ENCODE data around the gene UBE2G2.
A peak's percentile ranks its signal among the peaks of the same experiment; 100 is the strongest.

The UBE2G2 gene

DNA sequence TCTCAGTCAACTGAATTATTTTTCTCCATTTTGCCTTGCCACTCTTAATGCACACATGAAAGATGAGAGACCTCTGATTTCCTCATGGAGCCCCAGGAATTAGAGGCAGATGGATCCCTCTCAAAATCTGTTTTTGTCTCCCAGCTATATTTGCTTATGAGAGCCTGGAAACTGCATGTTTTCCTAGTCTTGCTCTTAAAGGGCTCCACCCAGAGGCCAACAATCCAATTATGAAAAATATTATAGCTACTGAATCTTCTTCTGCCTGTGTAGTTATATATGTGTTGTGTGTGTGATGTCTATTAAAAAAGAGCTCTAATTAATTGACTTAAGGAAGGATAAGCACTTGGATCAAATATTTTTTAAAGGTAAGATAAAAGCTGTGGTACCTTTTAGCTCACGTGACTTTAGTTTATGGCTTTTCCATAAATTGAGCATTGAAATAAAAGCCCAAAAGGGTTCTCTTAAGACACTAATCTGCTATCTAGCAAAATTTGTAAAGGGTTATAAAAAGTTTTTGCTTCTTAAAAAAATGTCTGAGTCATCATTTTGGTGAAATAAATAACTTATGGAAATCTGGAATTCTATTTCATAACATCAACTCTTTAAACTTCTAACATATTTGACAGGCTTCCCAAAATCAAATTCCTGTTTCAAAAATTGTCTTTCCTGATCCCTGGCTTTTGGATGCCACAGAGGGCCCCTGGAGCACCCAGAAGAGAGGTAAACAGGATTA, 59.0 kb downstream of the UBE2G2 start:
- DNase-seq, result peak; percentile 63

DNA sequence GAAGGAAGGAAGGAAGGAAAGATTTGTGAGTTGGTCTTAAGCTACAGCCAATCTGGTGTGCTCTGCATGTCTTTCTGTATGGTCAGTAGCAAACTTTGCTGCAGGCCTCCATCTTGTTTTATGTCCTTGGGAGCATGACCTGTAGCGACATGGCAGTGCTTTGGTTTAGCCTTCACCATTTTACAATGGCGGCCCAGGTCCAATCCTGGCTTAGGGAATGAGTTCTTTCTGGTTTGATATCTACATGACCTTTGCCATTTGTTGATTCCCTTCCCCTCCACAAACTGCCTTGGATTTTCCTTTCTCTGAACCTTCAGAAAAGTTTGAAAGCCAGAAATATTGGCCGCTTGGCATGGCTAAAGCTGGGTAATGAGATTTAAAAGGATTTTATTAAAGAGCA, 59.7 kb downstream of the UBE2G2 start:
- DNase-seq, result no peak

DNA sequence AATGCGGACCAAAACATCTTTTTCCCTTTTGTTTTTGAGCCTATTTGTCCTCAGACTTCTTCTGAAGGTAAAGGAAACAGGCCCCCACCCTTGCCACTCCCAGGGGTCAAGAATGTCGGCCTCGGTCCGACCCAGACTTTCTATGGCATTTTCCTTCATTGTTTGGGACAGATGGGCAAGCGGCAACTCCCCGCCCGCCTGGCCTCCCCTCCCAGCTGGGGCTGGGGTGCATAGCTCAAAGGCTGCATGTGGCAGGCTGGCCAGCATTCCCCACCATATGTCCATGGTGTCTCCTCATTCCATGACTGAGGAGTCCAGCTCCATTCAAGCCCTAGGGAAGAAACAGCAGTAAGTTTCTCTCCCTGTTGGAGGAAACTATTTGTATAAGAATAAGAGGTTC, 60.9 kb downstream of the UBE2G2 start:
- no peak for DNase-seq

DNA sequence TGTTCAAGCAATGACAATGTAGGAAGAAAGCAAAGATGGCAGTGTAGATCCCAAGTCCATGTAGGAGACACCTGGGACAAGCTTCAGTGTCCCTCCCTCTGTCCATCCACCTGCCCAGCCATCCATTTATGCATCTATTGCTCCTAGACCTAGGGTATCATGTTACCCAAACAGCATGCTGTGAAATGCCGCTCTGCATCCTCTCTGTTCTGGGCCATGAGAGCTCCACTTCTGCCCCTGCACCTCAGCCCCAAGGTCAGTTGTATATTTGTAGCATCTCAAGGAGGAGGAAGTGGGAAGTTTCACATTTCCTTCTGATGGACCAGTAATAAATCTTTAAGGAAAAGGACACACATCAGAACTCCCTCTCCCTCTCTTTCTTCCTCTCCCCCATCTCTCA, 62.3 kb downstream of the UBE2G2 start:
- DNase-seq, result no peak

DNA sequence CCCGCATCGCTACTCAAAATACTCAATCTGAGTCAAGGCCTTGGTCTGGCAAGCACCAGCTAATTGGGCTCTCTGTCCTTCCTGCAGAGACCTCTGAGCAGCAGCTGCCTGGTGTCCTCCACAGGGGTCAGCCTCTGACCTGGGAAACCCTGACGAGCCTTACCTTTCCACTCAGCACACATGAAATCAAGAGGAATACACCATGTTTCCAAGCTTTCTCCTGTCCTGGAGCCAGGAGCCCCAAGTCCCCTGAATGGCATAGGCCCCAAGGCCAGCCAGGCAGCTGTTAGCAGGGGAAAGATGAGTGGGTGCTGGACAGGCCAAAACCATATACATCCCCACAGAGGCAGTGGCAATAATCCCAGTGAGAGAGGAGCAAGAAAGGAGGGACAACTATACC, 63.0 kb downstream of the UBE2G2 start:
- DNase-seq, result no peak

DNA sequence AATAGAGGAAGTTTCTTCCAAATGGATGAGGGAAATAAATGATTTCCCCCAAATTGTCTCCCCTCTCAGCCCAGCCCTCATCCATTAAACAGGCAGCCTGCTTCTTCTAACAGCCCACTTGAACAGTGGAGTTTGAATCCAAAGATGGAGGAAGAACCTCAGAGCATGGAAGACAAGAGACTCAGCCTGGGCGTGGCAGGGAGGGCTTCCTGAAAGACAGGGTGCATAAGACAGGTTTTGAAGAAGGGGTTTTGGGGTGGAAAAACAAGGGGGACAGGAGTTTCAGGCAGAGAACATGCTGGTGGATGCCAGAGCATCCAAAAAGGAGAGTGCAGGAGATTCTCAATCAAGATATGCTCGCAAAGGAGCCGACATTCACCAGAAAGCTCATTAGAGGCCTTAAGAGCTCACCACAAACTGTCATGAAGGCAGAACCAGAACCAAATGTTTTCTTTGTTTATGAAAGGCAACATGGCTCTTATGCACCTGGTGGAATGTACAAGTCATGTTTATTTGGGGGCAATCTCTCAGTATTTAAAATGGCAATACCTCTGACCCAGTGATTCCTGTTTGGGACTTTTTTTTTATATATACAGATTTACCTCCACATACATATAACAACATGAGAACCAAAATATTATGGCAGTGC, 63.8 kb downstream of the UBE2G2 start:
- no peak for DNase-seq

DNA sequence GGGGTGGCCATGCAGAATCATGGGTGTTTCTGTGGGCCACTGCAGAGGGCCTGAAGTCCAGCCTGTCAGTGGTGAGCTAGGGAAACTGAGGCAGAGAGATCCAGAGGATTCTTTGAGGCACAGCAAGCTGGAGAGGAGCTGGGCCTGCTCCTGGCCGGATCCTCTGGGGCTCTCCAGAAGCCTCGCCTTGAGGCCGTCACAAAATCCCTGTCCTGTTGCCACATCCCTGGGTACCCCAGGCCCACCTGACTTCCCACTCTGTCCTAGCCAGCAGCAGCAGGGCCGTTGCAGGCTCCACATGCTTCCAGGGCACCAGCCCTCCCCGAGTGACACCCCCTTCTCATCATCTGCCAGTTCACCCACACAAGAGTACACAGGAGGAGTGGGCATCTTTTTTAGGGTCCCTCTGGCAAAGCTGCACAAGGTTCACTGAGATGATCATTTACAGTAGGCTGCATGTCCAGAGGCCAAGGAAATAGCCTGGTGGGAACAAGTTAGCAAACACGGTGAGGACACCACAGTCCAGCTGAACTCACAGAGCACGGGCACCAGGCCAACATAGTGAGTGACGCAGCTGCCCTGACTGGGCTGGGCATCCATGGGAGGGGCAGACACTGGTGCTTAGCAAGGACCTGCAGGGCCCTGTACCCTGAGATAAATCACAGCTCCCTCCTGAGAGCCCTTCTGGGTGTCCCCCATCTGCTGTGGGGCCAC, 65.2 kb downstream of the UBE2G2 start:
- DNase-seq, result no peak

DNA sequence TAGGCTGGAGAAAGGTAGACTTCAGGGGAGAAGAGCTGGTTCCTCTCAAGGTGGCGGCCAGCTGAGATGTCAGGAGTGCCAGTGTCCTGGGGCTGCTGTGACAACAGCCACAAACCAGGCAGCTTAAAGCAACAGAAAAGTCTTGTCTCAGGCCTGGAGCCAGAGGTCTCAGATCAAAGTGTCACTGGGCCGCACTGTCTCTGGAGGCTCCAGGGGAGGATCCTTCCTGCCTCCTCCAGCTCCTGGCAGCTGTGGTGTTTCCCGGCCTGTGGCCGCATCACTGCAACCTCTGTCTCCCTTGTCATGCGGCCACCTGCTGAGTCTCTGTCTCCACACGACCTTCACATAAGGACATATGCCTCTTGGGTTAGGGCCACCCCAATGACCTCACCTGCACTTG, 65.8 kb downstream of the UBE2G2 start:
- no peak for DNase-seq

DNA sequence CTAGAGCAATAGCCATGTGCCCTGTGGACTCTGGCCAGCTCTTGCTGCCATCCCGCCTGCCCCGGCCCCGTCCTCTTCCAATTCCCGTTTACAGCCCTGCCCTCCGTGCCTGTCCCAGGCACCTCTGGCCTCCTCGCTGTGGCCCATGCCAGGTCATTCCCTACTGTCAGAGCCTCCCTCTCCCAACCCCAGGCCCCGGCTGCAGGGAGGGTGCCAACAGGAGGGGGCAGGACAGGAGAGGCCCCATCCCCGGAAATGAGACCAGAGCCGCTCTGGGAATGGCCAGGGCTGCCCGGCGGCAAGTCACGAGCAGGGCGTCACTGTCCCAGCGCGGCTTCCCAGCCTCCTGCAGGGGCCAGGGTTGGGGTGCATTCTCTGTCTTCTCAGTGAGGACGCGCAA, 66.8 kb downstream of the UBE2G2 start:
- DNase-seq, result no peak

DNA sequence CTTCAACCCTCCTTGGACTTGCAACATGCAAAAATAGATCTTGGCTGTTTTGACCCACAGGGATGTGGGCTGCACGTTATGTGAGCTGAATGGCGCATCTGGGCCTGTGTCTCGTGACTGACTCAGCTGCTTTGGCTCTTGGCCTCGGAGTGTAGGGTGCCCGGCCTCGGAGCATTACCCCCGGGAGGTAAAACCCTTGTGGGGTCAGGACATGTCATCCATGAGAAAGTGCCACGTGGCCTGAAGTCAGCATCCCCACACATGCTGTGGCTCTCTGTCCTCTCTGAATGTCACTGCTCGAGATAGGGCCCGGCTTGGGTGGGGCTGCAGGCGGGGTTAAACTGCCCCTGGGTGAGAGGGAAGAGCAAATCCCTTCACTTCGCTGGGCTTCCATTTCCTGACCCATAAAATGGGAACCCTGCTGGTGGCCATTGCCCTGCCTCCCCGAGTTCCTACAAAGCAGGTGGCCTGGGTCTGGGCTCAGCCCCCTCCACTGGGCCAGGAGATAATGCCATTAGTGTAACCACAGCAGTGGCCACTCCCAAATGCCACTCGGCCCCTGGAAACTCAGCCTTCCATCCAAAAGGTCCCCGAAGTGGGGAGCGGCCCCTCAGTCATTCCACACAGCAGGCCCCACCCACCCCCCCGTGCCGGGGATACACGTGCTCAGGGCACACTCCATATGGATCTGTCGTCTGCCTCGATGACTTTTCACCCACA, 67.4 kb downstream of the UBE2G2 start:
- no peak for DNase-seq

DNA sequence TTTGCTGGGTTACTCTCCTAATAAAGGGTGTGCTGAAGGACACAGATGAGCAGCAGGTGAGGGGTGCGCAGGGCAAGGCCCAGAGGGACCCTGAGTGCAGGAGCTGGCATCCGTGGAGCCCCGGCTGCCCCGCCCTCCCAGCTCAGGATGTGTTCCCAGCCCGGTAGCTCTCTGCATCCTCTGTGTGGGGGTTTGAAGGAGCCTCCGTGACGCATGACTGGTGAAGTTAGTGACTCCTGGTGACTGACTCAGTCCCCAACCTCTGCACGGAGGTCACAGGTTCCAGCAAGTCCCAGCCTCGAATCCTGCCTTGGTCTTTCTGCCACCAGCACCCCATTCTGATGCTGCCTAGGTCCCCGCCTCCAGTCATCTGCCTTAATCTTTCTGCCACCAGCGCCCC, 68.7 kb downstream of the UBE2G2 start:
- DNase-seq, result no peak

DNA sequence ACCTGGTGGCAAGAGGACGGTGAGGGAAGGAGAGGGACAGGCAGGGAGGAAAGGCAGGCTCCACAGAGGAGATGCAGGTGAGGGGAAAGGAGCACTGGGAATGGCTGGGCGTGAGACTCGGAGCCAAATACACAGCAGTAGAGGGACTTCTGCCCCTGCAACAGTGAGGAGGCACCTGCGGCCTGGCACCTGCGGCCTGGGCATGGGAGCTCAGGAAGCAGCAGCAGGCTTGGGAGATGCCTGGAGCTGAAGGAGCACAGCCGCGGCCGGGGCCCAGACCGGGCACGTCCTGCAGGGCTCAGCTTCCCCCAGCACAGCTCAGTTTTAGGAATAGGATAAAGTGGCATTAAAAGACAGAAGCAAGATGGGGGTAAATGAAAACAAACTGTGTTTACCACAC, 69.4 kb downstream of the UBE2G2 start:
- no peak for DNase-seq

DNA sequence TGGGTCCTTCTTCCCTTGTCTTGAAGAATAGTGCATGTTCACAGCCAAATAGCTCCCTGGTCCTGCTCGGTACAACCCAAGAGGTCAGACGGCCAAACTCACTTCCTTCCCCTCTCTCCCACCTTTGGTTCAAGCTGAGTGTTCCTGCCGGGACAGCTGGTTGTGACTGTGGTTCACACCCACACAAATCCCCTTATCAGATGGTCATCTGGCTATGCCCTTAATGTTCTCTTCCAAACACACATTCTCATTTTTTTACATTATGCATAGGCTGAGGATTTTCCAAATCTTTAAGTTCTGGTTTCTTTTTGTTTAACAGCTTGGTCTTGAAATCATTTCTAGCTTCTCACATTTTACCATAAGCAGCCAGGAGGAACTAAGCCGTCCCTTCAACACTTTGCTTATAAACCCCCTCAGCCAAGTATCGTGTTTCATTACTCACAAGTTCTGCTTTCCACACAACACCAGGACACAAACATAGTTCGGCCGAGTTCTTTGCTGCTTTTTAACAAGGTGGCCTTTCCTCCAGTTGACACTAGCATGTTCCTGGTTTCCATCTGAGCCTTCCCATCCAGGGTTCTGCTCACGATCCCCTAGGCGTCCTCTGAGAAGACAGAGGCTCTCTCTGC, 70.6 kb downstream of the UBE2G2 start:
- DNase-seq, result no peak

DNA sequence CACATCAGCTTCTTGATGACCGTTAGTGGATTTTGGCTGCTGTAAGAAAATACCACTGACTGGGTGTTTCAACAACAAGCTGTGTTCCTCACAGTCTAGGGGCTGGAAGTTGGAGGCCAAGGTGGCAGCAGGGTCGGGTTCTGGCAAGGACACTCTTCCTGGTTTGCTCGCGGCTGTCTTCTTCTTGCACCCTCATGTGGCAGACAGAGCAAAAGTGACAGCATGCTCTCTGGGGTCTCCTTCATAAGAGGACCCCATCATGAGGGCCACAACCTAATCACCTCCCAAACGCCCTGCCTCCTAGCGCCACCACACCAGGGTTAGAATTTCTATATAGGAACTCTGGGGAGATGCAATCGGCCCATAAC, 71.6 kb downstream of the UBE2G2 start:
- DNase-seq, result no peak

DNA sequence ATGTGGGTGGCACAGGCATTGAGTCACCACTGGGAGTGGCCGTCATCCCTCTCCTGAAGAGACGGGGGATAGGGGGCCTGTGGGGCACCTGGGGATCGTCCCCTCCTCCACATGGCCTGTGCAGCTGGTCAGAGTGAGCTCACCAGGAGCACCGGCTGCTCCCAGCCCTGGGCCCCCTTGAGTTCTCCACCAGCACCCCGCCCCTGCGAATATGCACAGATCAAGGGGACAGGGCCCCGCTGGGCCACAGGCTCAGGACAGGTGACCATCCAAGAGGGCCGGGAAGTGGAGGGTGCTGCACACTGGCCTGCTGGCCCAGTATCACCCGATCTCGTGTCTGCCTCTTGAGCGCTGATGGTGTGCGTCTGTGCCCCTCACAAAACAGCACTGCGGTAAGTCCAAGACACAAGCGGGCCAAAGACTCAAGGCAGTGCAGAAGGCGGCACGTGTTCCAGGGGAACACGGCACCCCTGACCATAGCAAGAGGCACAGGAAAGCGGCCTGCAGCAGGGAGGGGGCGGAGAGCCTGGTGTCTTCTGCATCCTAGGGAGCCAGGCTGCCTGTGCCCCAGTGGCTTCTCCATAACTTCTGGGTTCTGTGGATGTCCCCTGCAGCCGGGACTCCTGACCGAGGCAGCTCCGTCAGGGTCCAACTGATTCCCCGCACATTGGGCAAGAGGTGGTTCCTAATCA, 72.1 kb downstream of the UBE2G2 start:
- no peak for DNase-seq

DNA sequence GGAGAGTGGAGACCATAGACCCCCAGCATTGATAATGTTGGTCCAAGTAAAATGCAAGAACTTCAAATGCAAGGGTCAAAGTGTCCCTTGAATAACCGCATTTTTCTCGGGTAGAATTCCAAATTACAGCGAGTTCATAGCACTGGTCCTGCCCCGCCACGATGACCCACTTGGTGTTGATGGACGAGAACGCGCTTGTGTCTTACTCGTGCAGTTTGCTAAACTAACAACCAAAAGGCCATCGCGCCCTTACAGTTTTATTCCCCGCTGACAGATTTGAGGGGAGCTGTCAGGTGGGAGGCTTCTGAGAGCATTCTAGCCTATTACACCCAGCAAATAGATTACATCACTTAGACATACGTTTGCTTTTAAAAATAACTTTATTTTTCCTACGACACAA, 72.9 kb downstream of the UBE2G2 start:
- no peak for DNase-seq

DNA sequence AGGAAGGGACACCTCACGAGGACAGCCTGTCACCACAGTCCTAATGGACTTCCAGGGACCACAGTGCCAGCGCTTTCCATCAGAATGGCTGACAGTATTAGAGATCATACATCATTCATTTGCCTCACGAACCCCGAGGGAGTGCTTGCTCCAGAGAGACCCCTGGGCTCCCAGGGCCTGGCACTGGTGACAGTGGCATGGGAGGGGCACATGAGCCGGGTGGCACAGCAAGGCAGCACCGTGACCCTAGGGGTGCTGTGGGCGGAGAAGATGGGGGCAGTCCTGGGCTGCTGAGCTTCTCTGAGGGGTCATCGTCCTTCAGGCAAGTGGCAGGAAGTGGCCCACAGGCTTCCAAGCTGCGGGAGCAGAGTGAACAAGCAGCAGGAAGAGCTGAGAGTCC, 73.9 kb downstream of the UBE2G2 start:
- DNase-seq, result no peak

DNA sequence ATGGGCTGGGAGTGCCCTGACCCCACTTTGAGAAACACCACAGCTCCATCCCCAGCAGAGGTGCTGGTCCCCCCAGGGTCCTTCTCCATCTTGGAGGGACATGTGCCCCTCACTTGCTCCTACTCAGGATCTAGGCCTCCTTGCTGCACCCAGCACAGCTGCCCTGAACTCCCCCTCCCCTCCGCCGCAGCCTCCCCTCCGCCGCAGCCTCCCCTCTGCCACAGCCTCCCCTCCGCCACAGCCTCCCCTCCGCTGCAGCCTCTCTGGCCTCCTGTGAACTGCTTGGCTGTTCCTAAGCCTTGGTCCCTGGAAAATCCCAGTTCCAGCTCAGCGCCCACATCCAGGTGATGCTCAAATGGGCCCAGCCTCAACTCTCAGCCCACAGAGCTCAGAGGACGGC, 74.3 kb downstream of the UBE2G2 start:
- DNase-seq, result no peak

DNA sequence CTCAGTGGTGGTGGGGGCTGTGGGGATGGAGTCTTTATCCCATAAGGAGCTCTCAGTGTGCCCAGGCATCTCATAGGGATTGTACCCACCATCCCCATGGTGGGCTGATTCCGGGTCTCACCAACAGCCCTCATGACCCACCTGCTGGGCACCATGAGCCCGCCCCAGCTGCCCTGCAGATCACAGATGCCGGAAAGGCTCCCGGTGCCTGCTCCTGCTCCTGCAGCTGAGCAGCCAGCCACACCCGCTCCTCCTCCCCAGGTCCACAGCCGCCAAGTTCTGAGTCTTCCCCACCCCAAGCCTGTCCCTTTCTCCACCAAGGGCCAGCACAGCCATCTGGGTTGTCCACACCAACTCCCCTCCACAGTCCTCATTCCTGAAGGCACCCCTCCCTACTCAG, 74.8 kb downstream of the UBE2G2 start:
- no peak for DNase-seq

DNA sequence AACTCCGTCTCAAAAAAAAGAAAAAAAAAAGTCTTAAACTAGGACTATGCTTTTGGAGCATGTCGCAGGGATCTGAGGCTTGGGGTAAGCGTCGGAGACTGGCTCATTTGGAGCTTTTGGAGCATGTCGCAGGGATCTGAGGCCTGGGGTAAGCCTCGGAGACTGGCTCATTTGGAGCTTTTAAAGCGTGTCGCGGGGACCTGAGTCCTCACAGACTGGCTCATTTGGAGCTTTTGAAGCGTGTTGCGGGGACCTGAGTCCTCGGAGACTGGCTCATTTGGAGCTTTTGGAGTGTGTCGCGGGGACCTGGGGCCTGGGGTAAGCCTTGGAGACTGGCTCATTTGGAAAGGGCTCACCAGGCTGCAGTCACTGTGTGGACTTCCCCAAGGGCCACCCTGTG, 76.7 kb downstream of the UBE2G2 start:
- no peak for DNase-seq

DNA sequence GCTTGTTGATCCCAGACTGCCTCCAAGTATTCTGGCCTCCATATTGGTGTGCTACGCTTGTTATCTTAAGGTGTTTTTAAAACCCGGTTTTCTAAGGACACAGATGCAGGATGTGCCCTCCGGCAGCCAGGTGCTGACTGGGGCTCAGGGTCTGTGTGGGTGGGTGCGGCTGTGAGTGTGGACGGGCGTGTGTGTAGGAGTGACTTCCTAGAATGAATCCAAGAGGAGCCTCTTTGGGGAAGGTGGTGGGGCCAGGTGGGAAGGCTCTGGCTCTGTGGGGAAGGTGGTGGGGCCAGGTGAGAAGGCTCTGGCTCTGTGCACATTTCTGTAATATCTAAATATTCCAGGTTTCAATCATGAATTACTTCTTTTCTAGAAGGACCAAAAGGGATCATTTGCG, 77.4 kb downstream of the UBE2G2 start:
- DNase-seq, result no peak
